ENCODE measurements around the gene KANSL1. TPM values are rescaled to one million over a fixed set of nuclear protein-coding genes. Genes with fewer than 3 reads are reported as not detected.
"Not testable (repeated sequence)": the region's sequence is repeated elsewhere in the genome, so short reads cannot be mapped to it uniquely, and the experiment has no call there.

The KANSL1 gene
- total and polyA plus RNA-seq, 10 of the 15 experiments (the other 5 are each of a cell fraction or from before 2014, with no cell fraction given): 4.7 to 60.6 (median 28.0) TPM

DNA sequence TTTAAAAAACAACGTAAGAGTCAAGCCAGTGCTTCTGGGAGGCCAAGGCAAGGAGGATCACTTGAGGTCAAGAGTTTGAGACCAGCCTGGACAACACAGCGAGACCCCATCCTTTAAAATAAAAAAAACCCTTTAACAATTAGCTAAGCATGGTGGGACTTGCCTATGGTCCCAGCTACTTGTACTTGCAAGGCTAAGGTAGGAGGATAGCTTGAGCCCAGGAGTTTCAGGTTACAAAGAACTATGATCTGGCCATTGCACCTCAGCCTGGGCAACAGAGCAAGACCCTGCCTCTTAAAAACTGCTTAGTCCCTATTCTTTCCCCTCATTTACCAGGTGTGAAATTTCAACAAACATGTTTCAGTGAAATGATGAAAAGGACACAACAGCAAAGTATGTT, 104.6 kb downstream of the KANSL1 start (continued):
- TF ChIP-seq, protein P1, sequence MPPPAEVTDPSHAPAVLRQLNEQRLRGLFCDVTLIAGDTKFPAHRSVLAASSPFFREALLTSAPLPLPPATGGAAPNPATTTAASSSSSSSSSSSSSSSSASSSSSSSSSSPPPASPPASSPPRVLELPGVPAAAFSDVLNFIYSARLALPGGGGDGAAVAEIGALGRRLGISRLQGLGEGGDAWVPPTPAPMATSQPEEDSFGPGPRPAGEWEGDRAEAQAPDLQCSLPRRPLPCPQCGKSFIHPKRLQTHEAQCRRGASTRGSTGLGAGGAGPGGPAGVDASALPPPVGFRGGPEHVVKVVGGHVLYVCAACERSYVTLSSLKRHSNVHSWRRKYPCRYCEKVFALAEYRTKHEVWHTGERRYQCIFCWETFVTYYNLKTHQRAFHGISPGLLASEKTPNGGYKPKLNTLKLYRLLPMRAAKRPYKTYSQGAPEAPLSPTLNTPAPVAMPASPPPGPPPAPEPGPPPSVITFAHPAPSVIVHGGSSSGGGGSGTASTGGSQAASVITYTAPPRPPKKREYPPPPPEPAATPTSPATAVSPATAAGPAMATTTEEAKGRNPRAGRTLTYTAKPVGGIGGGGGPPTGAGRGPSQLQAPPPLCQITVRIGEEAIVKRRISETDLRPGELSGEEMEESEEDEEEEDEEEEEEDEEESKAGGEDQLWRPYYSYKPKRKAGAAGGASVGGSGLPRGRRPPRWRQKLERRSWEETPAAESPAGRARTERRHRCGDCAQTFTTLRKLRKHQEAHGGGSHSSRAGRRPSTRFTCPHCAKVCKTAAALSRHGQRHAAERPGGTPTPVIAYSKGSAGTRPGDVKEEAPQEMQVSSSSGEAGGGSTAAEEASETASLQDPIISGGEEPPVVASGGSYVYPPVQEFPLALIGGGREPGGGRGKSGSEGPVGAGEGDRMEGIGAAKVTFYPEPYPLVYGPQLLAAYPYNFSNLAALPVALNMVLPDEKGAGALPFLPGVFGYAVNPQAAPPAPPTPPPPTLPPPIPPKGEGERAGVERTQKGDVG (CRISPR knock-in tag; IDR thresholded peaks at IDR 0.05): no peak
- no peak for TF ChIP-seq ZNF207 (IDR thresholded peaks at IDR 0.05; ENCODE audit: borderline replicate concordance)
- TF ChIP-seq DPF2 (IDR thresholded peaks at IDR 0.05): no peak
- no peak for TF ChIP-seq HCFC1 (IDR thresholded peaks at IDR 0.05; ENCODE audit: low read length)
- no peak for TF ChIP-seq BHLHE40 (IDR thresholded peaks at IDR 0.05; ENCODE audit: borderline replicate concordance in 1 of 2, low read depth in 2 of 2, low read length in 1 of 2)
- no peak for TF ChIP-seq RFX5 (IDR thresholded peaks at IDR 0.05; ENCODE audit: low read depth, low read length)
- no peak for TF ChIP-seq ZNF622 (IDR thresholded peaks at IDR 0.05)
- no peak for TF ChIP-seq EP300 (IDR thresholded peaks at IDR 0.05; ENCODE audit: borderline replicate concordance in 1 of 2, control insufficient read depth in 1 of 2, low read depth in 2 of 2, low read length in 2 of 2)

DNA sequence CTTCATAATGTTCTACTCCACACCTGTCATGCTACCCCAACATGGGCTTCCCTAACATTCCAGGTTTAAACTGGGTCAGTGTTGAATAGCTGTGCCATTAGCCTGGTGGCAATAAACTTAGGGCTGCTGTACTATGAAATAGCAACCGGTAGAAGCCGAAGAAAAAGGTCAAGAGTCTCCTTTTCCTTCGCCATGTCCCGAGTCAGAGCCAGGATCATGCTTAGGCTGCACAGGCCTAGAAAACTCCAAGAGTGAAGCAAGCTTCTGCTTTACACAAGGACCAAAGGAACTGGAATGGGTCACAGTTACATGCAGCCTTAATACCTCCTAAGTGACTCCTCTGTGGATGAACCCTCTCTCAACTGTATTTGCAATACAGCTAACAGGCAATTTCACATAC, 105.4 kb downstream of the KANSL1 start:
- H3K9ac ChIP-seq (ENCODE audit: control insufficient read depth, insufficient read depth, low read length); ATAC-seq; in situ Hi-C loops (cut with MboI); H3K9me3 ChIP-seq (replicated peaks; ENCODE audit: control insufficient read depth, insufficient read depth, low read length); H3K27me3 ChIP-seq (replicated peaks in 1 of 2; ENCODE audit: control insufficient read depth in 2 of 2, insufficient read depth in 2 of 2, low read length in 1 of 2); H3K4me1 ChIP-seq (ENCODE audit: control insufficient read depth, insufficient read depth, low read length); H4K20me1 ChIP-seq (ENCODE audit: control insufficient read depth, insufficient read depth); H3K27ac ChIP-seq (ENCODE audit: control insufficient read depth, insufficient read depth); H3K4me2 ChIP-seq (ENCODE audit: control insufficient read depth, insufficient read depth); intact Hi-C loops (cut with micrococcal nuclease; ENCODE audit: unreplicated experiment); BruUV-seq (replicated peaks); FAIRE-seq; H3K4me3 ChIP-seq; DNase-seq (ENCODE audit: low read depth, low spot score); H2AFZ ChIP-seq (ENCODE audit: control insufficient read depth, low read depth, low read length): not testable (repeated sequence)
- ChIA-PET SMC1A (ENCODE audit: uncharacterized antibody, unreplicated experiment) (interaction anchor here (0.7 to 5.6 kb wide), 6 partner anchors 12 to 102 kb away, joined by 3 to 44 read pairs (median 6); no protein-coding TSS in a partner anchor), CTCF (interaction anchor here (0.7 to 5.1 kb wide), 9 partner anchors 9 to 181 kb away, joined by 3 to 41 read pairs (median 4); partner anchors contain the start of gene KANSL1), POLR2A (interaction anchor here (1.5 kb wide), 1 partner anchor 99 kb away, joined by 4 read pairs; no protein-coding TSS in a partner anchor), RAD21 (ENCODE audit: unreplicated experiment) (interaction anchor here (1.0 to 1.3 kb wide), 5 partner anchors 13 to 99 kb away, joined by 3 to 6 read pairs (median 3); no protein-coding TSS in a partner anchor)
- Histone ChIP-seq H3K79me2 (ENCODE audit: control insufficient read depth, insufficient read depth, low read length) (peaks cover 26% of the 10 kb centered on the region), H3K36me3 (ENCODE audit: control insufficient read depth in 2 of 2, insufficient read depth in 2 of 2, low read length in 1 of 2) (peaks cover 7 to 13% of the 10 kb centered on the region in 2 experiments)
- WGBS (ENCODE audit: insufficient coverage, insufficient replicate concordance, low lambda C conversion rate, missing lambda C conversion rate): 100% methylated on average over 4 of the region's 4 CpGs
